Cardiac muscle cell (in vitro differentiated cells and primary cell): ENCODE data around the gene RNF183. TPM values are rescaled to one million over a fixed set of nuclear protein-coding genes. Genes with fewer than 3 reads are reported as not detected.

Experiments used
- DNase-seq, 2 donors: peaks; one replicate each; pipeline versions ENCODE4 v3.0.0 to v3.0.0-alpha.2; 2010 to 2017; ENCODE audit warnings: low read depth in 1 of 2, low spot score in 1 of 2
- H3K27ac ChIP-seq: fragments of 200-600 bp; sonication (generic); 2 replicates; pipeline ENCODE4 v1.5.1; 2016
- H3K27me3 ChIP-seq: fragments of 200-600 bp; sonication (generic); 2 replicates; pipeline ENCODE4 v1.6.0; 2016; ENCODE audit warnings: control low read depth
- H3K36me3 ChIP-seq: fragments of 200-600 bp; sonication (generic); 2 replicates; pipeline ENCODE4 v1.5.1; 2016; ENCODE audit warnings: control low read depth
- H3K4me1 ChIP-seq: fragments of 200-600 bp; sonication (generic); 2 replicates; pipeline ENCODE4 v1.8.1; 2017; ENCODE audit warnings: low read depth, mild to moderate bottlenecking, mixed run types
- H3K4me3 ChIP-seq: fragments of 200-600 bp; sonication (generic); 2 replicates; pipeline ENCODE4 v1.5.1; 2016; ENCODE audit warnings: mild to moderate bottlenecking
- H3K9me3 ChIP-seq: fragments of 200-600 bp; sonication (generic); 2 replicates; pipeline ENCODE4 v1.5.1; 2017; ENCODE audit warnings: low read depth, mild to moderate bottlenecking, control low read depth
- polyA plus RNA-seq: library from polyadenylated mRNA; unstranded; fragments of >200 nt; fragmentation: Nextera tagmentation; extraction: Ambion mirVana; gene quantifications from 2 replicates; pipeline ENCODE4 v1.2.1, GENCODE V29; 2016
- total RNA-seq: library from RNA; depleted of rRNA; stranded (reverse); fragments of >200 nt; gene quantifications from 2 replicates; pipeline ENCODE4 v1.2.3, GENCODE V29; 2016
- TF ChIP-seq, protein P1 (sequence below): IDR thresholded peaks from 2 replicates; pipeline ENCODE4 v1.5.1; 2012; ENCODE audit warnings: low read depth, mild to moderate bottlenecking, low read length

The RNF183 gene
- total and polyA plus RNA-seq, 2 experiments from 2014 or later: 0.06 to 0.40 TPM

DNA sequence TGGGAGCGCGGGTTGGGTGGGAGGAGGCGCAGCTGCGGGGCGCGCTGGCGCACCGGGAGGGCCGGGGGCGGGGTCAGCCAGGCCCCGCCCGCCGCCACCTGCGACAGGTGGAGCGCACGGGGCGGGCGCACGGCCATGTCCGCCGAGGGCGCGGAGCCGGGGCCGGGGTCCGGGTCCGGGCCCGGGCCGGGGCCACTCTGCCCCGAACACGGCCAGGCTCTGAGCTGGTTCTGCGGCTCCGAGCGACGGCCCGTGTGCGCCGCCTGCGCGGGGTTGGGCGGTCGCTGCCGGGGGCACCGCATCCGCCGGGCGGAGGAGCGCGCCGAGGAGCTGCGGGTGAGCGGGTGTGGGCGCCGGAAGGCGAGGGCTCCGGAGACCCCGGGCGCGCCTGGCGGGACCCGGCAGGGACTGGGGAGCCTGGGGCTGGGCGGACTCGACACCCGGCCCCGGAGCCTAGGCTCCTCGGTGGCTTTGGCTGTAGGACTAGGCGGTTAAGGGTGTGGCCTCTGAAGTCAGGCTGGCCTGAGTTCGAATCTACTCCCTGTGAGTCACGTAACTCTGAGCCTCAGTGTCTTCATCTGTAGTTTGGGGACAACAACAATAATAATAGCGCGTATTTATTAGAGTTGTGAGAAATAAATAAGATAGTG is 46.4 kb upstream of the RNF183 start, which contains the start of gene BSPRY:
BSPRY (plus strand) TSS at position 97 of the 650 bp plus-strand sequence; CDS start at position 136, 39 bp downstream.
- peaks cover 58% of the 10 kb centered on the region for H3K27me3 ChIP-seq
- TF ChIP-seq, protein P1, sequence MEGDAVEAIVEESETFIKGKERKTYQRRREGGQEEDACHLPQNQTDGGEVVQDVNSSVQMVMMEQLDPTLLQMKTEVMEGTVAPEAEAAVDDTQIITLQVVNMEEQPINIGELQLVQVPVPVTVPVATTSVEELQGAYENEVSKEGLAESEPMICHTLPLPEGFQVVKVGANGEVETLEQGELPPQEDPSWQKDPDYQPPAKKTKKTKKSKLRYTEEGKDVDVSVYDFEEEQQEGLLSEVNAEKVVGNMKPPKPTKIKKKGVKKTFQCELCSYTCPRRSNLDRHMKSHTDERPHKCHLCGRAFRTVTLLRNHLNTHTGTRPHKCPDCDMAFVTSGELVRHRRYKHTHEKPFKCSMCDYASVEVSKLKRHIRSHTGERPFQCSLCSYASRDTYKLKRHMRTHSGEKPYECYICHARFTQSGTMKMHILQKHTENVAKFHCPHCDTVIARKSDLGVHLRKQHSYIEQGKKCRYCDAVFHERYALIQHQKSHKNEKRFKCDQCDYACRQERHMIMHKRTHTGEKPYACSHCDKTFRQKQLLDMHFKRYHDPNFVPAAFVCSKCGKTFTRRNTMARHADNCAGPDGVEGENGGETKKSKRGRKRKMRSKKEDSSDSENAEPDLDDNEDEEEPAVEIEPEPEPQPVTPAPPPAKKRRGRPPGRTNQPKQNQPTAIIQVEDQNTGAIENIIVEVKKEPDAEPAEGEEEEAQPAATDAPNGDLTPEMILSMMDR: no peak
- no peaks in the 10 kb centered on the region for H3K36me3 ChIP-seq
- H3K9me3 ChIP-seq: no peaks in the 10 kb centered on the region
- peak within 1 kb of the TSS; percentile 49 for H3K4me3 ChIP-seq
- peak in 1 of 2 donors; percentile 45 for DNase-seq
- H3K27ac ChIP-seq: no peak within 1 kb of the TSS
- H3K4me1 ChIP-seq: peaks cover 7% of the 10 kb centered on the region

GRCh38 chr9:113349066-113349444 is 45.9 kb upstream of the RNF183 start:
- Histone ChIP-seq H3K4me3 (peak overlapping the region; percentile 49), H3K4me1 (peaks cover 10% of the 10 kb centered on the region), H3K36me3 (no peaks in the 10 kb centered on the region), H3K9me3 (no peaks in the 10 kb centered on the region), H3K27ac (no peak overlapping the region), H3K27me3 (peaks cover 58% of the 10 kb centered on the region)
- no peak for DNase-seq
- TF ChIP-seq, protein P1: no peak

GRCh38 chr9:113348437-113348836 is 45.3 kb upstream of the RNF183 start:
- Histone ChIP-seq H3K4me3 (no peak overlapping the region), H3K4me1 (peaks cover 14% of the 10 kb centered on the region), H3K9me3 (no peaks in the 10 kb centered on the region), H3K36me3 (no peaks in the 10 kb centered on the region), H3K27ac (no peak overlapping the region), H3K27me3 (peaks cover 54% of the 10 kb centered on the region)
- TF ChIP-seq, protein P1: no peak
- DNase-seq: no peak

DNA sequence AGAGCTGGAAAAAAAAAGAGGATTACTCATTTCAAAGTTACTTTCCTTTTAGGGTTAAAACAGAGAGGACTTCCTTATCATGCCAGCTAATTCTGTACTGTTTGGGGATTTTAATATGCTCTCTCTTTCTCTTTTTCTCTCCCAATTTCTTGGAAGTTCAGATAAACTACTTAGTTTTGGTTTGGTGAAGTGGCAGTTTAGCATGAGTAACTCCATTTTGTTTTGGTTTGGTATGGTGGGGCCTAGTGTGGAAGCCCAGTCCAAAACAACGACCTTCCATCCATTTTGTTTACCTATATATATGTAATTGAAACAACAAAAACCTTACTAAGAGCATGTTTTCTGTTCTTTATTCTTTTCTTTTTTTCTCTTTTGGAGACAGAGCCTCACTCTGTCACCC is 42.5 kb upstream of the RNF183 start:
- H3K36me3 ChIP-seq: no peaks in the 10 kb centered on the region
- H3K27me3 ChIP-seq: peaks cover 29% of the 10 kb centered on the region
- H3K4me3 ChIP-seq: no peak overlapping the region
- H3K27ac ChIP-seq: no peak overlapping the region
- peaks cover 15% of the 10 kb centered on the region for H3K4me1 ChIP-seq
- no peak for DNase-seq
- H3K9me3 ChIP-seq: no peaks in the 10 kb centered on the region
- TF ChIP-seq, protein P1: no peak

DNA sequence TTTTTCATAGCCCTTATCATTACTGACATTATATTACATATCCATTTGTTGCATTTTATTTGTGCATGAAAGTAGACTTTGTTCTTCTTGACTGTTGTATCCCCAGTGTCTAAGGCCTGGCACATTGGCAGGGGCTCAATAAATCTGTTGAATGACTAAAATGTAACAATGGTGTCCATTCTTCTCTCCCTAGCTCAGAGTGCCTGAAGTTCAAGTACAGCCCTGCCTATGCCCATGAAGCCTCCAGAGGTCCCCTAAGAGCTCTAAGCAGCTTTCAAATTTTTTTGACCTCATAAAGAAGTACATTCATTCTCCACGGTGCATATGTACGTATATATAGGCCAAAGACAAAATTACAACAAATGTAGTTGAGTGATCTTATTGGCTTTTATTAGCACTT is 42.0 kb upstream of the RNF183 start:
- TF ChIP-seq, protein P1: no peak
- Histone ChIP-seq H3K27me3 (peaks cover 24% of the 10 kb centered on the region), H3K27ac (no peak overlapping the region), H3K36me3 (no peaks in the 10 kb centered on the region), H3K4me3 (no peak overlapping the region), H3K4me1 (peaks cover 14% of the 10 kb centered on the region), H3K9me3 (no peaks in the 10 kb centered on the region)
- no peak for DNase-seq
